ENCODE measurements around the gene MED29.

The MED29 gene

GRCh38 chr19:39412100-39412866, 21.1 kb downstream of the MED29 start, which contains the start of gene PLEKHG2:
PLEKHG2 (plus strand) TSS chr19:39412669; CDS start chr19:39414087, 1,418 bp downstream.
- peak; percentile 99 to 100 for DNase-seq

- DNase-seq, result no peak
These were observed 21.7 kb downstream of the MED29 start for GRCh38 chr19:39412867-39413271.

GRCh38 chr19:39413272-39413910, 22.2 kb downstream of the MED29 start:
- no peak for DNase-seq

GRCh38 chr19:39413911-39414608, 22.9 kb downstream of the MED29 start:
- DNase-seq, result no peak

GRCh38 chr19:39415111-39416046, 24.2 kb downstream of the MED29 start:
- no peak for DNase-seq

- no peak for DNase-seq
These were observed 25.3 kb downstream of the MED29 start for GRCh38 chr19:39416152-39417120.

GRCh38 chr19:39417463-39418181, 26.4 kb downstream of the MED29 start:
- no peak for DNase-seq

GRCh38 chr19:39419003-39419402, 27.8 kb downstream of the MED29 start:
- DNase-seq, result peak in 1 of 2 donors; percentile 35

GRCh38 chr19:39420769-39421168, 29.6 kb downstream of the MED29 start:
- no peak for DNase-seq

GRCh38 chr19:39422020-39422419, 30.8 kb downstream of the MED29 start:
- no peak for DNase-seq

- DNase-seq, result no peak
These were observed 32.3 kb downstream of the MED29 start for GRCh38 chr19:39423258-39424086.

- no peak for DNase-seq
These were observed 33.8 kb downstream of the MED29 start for GRCh38 chr19:39424934-39425333.

- DNase-seq, result no peak
These were observed 34.6 kb downstream of the MED29 start for GRCh38 chr19:39425744-39426143.

- DNase-seq, result no peak
These were observed 35.0 kb downstream of the MED29 start for GRCh38 chr19:39426170-39426569.

- DNase-seq, result no peak
These were observed 36.5 kb downstream of the MED29 start for GRCh38 chr19:39427707-39428106.

GRCh38 chr19:39428283-39429112, 37.3 kb downstream of the MED29 start:
- DNase-seq, result no peak

GRCh38 chr19:39430675-39431593, 39.8 kb downstream of the MED29 start:
- peak; percentile 90 to 93 for DNase-seq

Measured in inflammatory macrophage (primary cell).